BLaER1 treated with 17β-estradiol and CSF1 and Interleukin-3, amounts not matched to agents 10 nM and 100 nM (cell line): ENCODE results near the gene PRSS12.

ENCODE experiments used
- H3K27ac ChIP-seq, 11 experiments: shearing (Covaris generic); formaldehyde crosslinking; 2 replicates each; pipeline ENCODE4 v1.8.1; 2022
- H3K27me3 ChIP-seq, 11 experiments: shearing (Covaris generic); formaldehyde crosslinking; 2 replicates each; pipeline ENCODE4 v1.8.1; 2022
- H3K36me3 ChIP-seq, 11 experiments: shearing (Covaris generic); formaldehyde crosslinking; 2 replicates each; pipeline ENCODE4 v1.8.1; 2022
- H3K4me1 ChIP-seq, 10 experiments: shearing (Covaris generic); formaldehyde crosslinking; 2 replicates each; pipeline ENCODE4 v1.8.1; 2022
- H3K4me2 ChIP-seq, 11 experiments: shearing (Covaris generic); formaldehyde crosslinking; 2 replicates each; pipeline ENCODE4 v1.8.1; 2022
- H3K4me3 ChIP-seq, 10 experiments: shearing (Covaris generic); formaldehyde crosslinking; 2 replicates each; pipeline ENCODE4 v1.8.1; 2022
- H3K9ac ChIP-seq, 11 experiments: shearing (Covaris generic); formaldehyde crosslinking; 2 replicates each; pipeline ENCODE4 v1.8.1; 2022
- H3K9me3 ChIP-seq, 11 experiments: shearing (Covaris generic); formaldehyde crosslinking; replicated peaks in 1 of 11; 2 replicates each; pipeline ENCODE4 v1.8.1; 2022
- H4K20me1 ChIP-seq, 11 experiments: shearing (Covaris generic); formaldehyde crosslinking; 2 replicates each; pipeline ENCODE4 v1.8.1; 2022
- Cebpa-rat ChIP-seq, 11 experiments: shearing (Covaris generic); IDR thresholded peaks; 2 replicates each; pipeline ENCODE4 v1.8.1; 2022

Gene PRSS12

DNA sequence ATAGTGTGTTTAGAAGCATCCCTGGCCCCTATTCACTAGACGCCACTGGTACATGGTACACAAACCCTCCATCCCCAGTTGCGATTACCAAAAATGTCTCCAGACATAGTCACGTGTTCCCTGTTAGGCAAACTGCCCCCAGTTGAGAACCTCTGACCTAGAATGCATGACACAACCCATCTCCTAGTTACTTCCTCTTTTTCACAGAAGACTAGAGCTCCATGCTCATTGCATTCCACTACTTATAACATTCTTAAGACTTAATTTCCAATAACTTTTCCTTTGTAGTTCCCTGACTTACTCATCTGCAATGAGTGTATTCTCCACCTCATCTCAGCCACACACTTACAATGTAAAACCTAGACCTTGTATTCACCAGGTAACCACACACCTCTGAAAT, 68.6 kb downstream of the PRSS12 start:
- peak overlapping the region in 9 of 11 experiments; percentile 17 to 60 (median 26); a peak in 13 of 22 replicates for H3K4me2 ChIP-seq
- H3K4me3 ChIP-seq: no peak overlapping the region
- peaks cover 18 to 44% (median 33%) of the 10 kb centered on the region in 11 experiments; a peak in 20 of 22 replicates for H4K20me1 ChIP-seq
- peaks cover 19 to 48% (median 38%) of the 10 kb centered on the region in 10 experiments for H3K4me1 ChIP-seq
- H3K27ac ChIP-seq: peak overlapping the region in 8 of 11 experiments; percentile 21 to 97 (median 42); a peak in 10 of 22 replicates
- no peaks in the 10 kb centered on the region for H3K27me3 ChIP-seq
- no peaks in the 10 kb centered on the region; a peak in 2 of 22 replicates for H3K9me3 ChIP-seq
- peaks cover 23 to 49% (median 33%) of the 10 kb centered on the region in 11 experiments; a peak in 21 of 22 replicates for H3K36me3 ChIP-seq
- no peak overlapping the region for H3K9ac ChIP-seq
- peak in 3 of 11 experiments; percentile 13 to 51 (median 23); a peak in 1 of 22 replicates for TF ChIP-seq Cebpa-rat (IDR thresholded peaks at IDR 0.05)

- Histone ChIP-seq H3K4me3 (no peak overlapping the region), H3K9ac (no peak overlapping the region), H3K4me2 (peak overlapping the region in 5 of 11 experiments; percentile 6 to 94 (median 87); a peak in 4 of 22 replicates), H3K27me3 (no peaks in the 10 kb centered on the region), H3K27ac (peak overlapping the region in 7 of 11 experiments; percentile 0 to 97 (median 44); a peak in 10 of 22 replicates), H4K20me1 (peaks cover 18 to 44% (median 34%) of the 10 kb centered on the region in 11 experiments; a peak in 20 of 22 replicates), H3K4me1 (peaks cover 25 to 53% (median 43%) of the 10 kb centered on the region in 10 experiments), H3K9me3 (no peaks in the 10 kb centered on the region; a peak in 2 of 22 replicates), H3K36me3 (peaks cover 23 to 52% (median 35%) of the 10 kb centered on the region in 11 experiments; a peak in 21 of 22 replicates)
- no peak for TF ChIP-seq Cebpa-rat (IDR thresholded peaks at IDR 0.05)
These were observed 70.1 kb downstream of the PRSS12 start for GRCh38 chr4:118282692-118283091.

DNA sequence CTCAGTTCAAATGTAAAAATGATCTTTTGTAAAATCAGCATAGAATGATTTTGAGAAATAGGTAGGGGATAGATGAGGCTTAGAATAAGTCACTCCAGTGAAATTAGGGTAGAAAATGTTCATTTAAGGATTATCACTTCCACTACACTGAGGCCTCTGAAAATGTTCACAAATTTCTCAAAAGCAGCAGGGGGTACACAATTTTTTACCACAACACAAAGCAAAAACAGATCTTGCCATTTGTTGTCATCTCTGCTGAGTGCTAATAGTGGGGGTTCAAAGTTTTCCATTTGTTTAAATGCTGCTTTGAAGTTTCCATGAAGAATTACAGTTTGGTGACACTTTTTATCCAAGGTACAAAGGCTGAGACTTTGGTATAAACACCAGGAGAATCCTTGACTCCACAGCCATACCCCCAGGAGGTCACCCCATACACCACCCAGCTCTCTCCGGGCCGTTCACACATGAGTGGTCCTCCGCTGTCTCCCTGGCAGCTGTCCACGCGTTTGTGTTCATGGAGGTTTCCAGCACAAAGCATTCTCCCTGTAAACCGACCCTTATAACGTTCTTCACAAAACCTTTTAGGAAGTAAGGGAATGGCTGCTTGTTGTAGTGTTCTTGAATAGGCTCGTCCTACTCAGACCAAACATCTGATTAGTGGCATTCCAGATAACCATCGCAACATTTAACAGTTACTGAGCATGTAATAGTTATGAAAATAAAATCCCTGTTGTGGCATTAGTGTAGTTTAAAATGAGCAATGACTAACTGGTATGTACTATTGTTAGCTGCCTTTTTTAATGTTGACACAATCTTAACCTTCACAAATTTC, 71.0 kb downstream of the PRSS12 start:
- no peak for TF ChIP-seq Cebpa-rat (IDR thresholded peaks at IDR 0.05)
- Histone ChIP-seq H3K9ac (peak overlapping the region in 10 of 11 experiments; percentile 8 to 98 (median 97); a peak in 15 of 22 replicates), H3K36me3 (peaks cover 23 to 50% (median 35%) of the 10 kb centered on the region in 11 experiments; a peak in 21 of 22 replicates), H3K4me3 (peak overlapping the region in 8 of 10 experiments; percentile 75 to 95 (median 91); a peak in 9 of 20 replicates), H3K4me2 (peak overlapping the region; percentile 78 to 94 (median 88); a peak in 20 of 22 replicates), H3K4me1 (peaks cover 26 to 54% (median 43%) of the 10 kb centered on the region in 10 experiments), H3K9me3 (no peaks in the 10 kb centered on the region; a peak in 2 of 22 replicates), H3K27ac (peak overlapping the region in 9 of 11 experiments; percentile 3 to 99 (median 96); a peak in 16 of 22 replicates), H3K27me3 (no peaks in the 10 kb centered on the region), H4K20me1 (peaks cover 18 to 44% (median 34%) of the 10 kb centered on the region in 11 experiments; a peak in 20 of 22 replicates)

DNA sequence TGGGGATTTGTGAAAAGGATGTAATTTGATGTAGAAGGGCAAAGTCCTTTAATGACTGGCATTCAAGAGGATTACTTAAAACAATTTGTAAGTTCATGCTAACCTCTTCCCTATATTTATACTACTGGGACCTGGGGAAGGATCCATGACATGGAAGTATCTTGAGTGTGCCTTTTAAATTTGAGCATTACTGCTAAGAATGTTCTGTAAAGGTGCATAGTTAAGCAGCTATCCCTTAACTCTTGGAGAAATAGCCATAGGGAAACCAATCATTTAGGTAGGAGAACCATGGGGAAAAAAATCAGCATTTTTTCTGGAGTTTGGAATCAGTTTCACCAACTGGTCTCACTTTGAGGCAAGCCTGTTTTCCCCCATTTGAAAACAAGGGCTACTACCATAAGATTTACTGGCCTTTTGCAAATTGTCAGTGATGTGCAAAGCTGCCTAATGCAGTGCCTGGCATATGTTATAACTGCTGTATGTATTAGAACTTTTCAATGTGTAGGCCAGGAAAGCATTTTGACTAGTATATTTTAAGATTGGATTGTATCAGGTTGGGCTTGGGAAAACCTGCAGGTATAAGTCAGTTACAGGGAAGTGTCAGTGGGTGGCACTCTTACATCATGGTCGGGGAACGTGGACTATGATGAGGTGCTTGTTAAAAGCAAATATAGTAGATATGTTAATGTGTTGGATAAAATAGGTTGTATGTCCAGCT, 72.1 kb downstream of the PRSS12 start:
- Histone ChIP-seq H4K20me1 (peaks cover 18 to 44% (median 34%) of the 10 kb centered on the region in 11 experiments; a peak in 20 of 22 replicates), H3K27ac (peak overlapping the region in 9 of 11 experiments; percentile 90 to 99 (median 96); a peak in 16 of 22 replicates), H3K4me1 (peaks cover 26 to 60% (median 45%) of the 10 kb centered on the region in 10 experiments), H3K9ac (peak overlapping the region; percentile 51 to 98 (median 97); a peak in 20 of 22 replicates), H3K4me2 (peak overlapping the region; percentile 78 to 94 (median 88)), H3K36me3 (peaks cover 23 to 41% (median 34%) of the 10 kb centered on the region in 11 experiments; a peak in 21 of 22 replicates), H3K27me3 (no peaks in the 10 kb centered on the region), H3K4me3 (peak overlapping the region; percentile 70 to 95 (median 88); a peak in 18 of 20 replicates), H3K9me3 (peaks cover 0 to 8% (median 0%) of the 10 kb centered on the region in 11 experiments; a peak in 5 of 22 replicates)
- no peak for TF ChIP-seq Cebpa-rat (IDR thresholded peaks at IDR 0.05)

DNA sequence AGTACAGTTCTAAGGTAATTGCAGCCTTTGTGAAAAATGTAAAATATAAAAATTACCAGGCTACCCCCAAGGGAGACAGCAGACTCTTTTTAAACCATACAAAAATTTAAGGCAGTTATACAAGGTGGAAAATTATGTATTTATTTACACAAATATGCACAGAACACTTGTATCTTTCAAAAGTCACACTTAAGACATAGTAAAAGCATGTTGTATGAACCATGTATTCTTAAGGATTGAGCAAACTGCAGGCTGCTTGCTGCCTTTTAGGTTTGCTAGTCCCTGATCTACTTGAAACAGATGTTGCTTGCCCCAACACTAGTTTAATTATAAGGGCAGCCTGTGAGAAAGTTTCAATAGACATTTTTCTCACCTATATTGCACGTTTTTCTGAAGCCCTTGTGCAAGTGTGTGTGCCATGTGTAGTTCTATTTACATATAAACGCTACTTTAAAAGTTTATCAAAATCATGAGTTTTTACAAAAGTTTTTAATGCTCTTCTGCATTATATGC, 72.8 kb downstream of the PRSS12 start:
- H3K4me3 ChIP-seq: peak overlapping the region; percentile 70 to 95 (median 88)
- H3K27ac ChIP-seq: peak overlapping the region in 10 of 11 experiments; percentile 90 to 99 (median 96); a peak in 21 of 22 replicates
- H3K36me3 ChIP-seq: peaks cover 23 to 41% (median 34%) of the 10 kb centered on the region in 11 experiments; a peak in 21 of 22 replicates
- H3K4me2 ChIP-seq: peak overlapping the region; percentile 78 to 94 (median 88)
- TF ChIP-seq Cebpa-rat (IDR thresholded peaks at IDR 0.05): no peak
- H3K27me3 ChIP-seq: no peaks in the 10 kb centered on the region
- H3K4me1 ChIP-seq: peaks cover 26 to 67% (median 51%) of the 10 kb centered on the region in 10 experiments
- H4K20me1 ChIP-seq: peaks cover 18 to 44% (median 34%) of the 10 kb centered on the region in 11 experiments; a peak in 20 of 22 replicates
- H3K9me3 ChIP-seq: peaks cover 0 to 15% (median 4%) of the 10 kb centered on the region in 11 experiments; a peak in 9 of 22 replicates
- H3K9ac ChIP-seq: peak overlapping the region; percentile 91 to 98 (median 97)

GRCh38 chr4:118279328-118279727, 73.5 kb downstream of the PRSS12 start:
- peaks cover 0 to 16% (median 4%) of the 10 kb centered on the region in 11 experiments; a peak in 9 of 22 replicates for H3K9me3 ChIP-seq
- peaks cover 26 to 64% (median 49%) of the 10 kb centered on the region in 10 experiments for H3K4me1 ChIP-seq
- peak overlapping the region; percentile 70 to 95 (median 88) for H3K4me3 ChIP-seq
- H3K27me3 ChIP-seq: no peaks in the 10 kb centered on the region
- peak overlapping the region; percentile 84 to 99 (median 95); a peak in 21 of 22 replicates for H3K27ac ChIP-seq
- H4K20me1 ChIP-seq: peaks cover 18 to 44% (median 34%) of the 10 kb centered on the region in 11 experiments; a peak in 20 of 22 replicates
- peak overlapping the region; percentile 91 to 98 (median 97) for H3K9ac ChIP-seq
- no peak for TF ChIP-seq Cebpa-rat (IDR thresholded peaks at IDR 0.05)
- H3K36me3 ChIP-seq: peaks cover 23 to 41% (median 34%) of the 10 kb centered on the region in 11 experiments; a peak in 21 of 22 replicates
- peak overlapping the region; percentile 78 to 94 (median 88) for H3K4me2 ChIP-seq

DNA sequence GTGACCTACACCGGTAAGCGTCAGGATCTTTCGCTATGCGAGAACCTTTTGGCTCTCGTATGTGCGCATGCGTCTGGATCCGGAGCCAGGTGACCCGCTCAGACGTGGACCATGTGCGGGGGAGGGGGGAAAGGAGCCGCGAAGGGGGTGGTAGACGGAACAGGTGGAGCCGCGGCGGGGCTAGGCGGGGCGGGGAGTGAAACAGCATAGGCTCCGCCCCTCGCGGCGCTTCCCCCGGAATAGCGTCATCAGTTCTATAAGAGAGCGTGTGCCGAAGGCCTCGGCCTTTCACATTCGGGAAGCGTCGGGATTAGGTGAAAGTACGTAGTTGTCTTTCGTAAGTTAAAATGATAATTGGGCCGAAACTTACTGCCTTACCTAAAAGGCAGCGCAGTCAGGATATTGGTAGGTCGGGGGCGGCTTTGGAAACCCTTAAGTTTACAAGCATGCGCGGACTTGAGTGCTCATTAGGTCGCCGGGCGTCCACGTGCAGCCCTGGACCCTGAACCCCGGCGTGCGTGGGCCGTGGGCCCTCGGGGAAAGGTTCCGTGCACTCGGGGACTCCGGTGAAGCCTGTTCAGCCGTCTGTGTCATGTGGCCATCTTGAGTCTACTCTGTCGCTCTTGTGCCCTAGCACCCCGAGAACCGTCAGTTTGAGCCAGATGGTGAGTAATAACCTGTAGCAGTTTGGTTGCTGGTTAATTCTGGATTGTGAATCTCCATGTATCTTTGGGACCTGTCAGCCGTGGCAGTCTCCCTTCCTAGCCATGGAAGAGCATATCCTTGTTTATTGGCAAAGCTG, 74.1 kb downstream of the PRSS12 start:
- TF ChIP-seq Cebpa-rat (IDR thresholded peaks at IDR 0.05): no peak
- peak overlapping the region; percentile 84 to 99 (median 95) for H3K27ac ChIP-seq

More for the DNA sequence above, 74.1 kb downstream of the PRSS12 start:
- Histone ChIP-seq H3K4me3 (peak overlapping the region; percentile 70 to 95 (median 88)), H4K20me1 (peaks cover 18 to 40% (median 34%) of the 10 kb centered on the region in 11 experiments; a peak in 20 of 22 replicates), H3K36me3 (peaks cover 23 to 41% (median 34%) of the 10 kb centered on the region in 11 experiments; a peak in 21 of 22 replicates), H3K9ac (peak overlapping the region; percentile 91 to 98 (median 97)), H3K9me3 (peaks cover 0 to 16% (median 4%) of the 10 kb centered on the region in 11 experiments; a peak in 9 of 22 replicates), H3K27me3 (no peaks in the 10 kb centered on the region), H3K4me2 (peak overlapping the region; percentile 80 to 94 (median 88)), H3K4me1 (peaks cover 26 to 58% (median 43%) of the 10 kb centered on the region in 10 experiments)
